H9 (cell line): Measurements from ENCODE around the gene DLGAP4. TPM values are rescaled to one million over a fixed set of nuclear protein-coding genes. Genes with fewer than 3 reads are reported as not detected.

ENCODE experiments used
- DNase-seq: peaks from one replicate; pipeline ENCODE4 v3.0.0-alpha.2; 2017
- H2AFZ ChIP-seq: one replicate; pipeline ENCODE4 v1.6.1; 2013; ENCODE audit warnings: mild to moderate bottlenecking, low read length, control low read depth, moderate library complexity
- H2AK5ac ChIP-seq: 2 replicates; pipeline ENCODE4 v1.6.1; 2013; ENCODE audit warnings: low read length, control low read depth, mixed read lengths; ENCODE audit not compliant: insufficient read length
- H2BK120ac ChIP-seq: one replicate; pipeline ENCODE4 v1.6.1; 2013; ENCODE audit warnings: low read depth, mild to moderate bottlenecking, low read length, control low read depth, inconsistent platforms; ENCODE audit not compliant: poor library complexity, severe bottlenecking
- H2BK12ac ChIP-seq: 2 replicates; pipeline ENCODE4 v1.6.1; 2013; ENCODE audit warnings: low read length, control low read depth, mixed read lengths, low read depth; ENCODE audit not compliant: insufficient read length
- H2BK15ac ChIP-seq: 2 replicates; pipeline ENCODE4 v1.6.1; 2013; ENCODE audit warnings: low read depth, low read length, control low read depth
- H2BK20ac ChIP-seq: one replicate; pipeline ENCODE4 v1.6.1; 2013; ENCODE audit warnings: low read depth, mild to moderate bottlenecking, low read length, control low read depth, inconsistent platforms; ENCODE audit not compliant: poor library complexity, severe bottlenecking
- H2BK5ac ChIP-seq: 2 replicates; pipeline ENCODE4 v1.6.1; 2013; ENCODE audit warnings: low read length, control low read depth, mixed read lengths; ENCODE audit not compliant: insufficient read length
- H3K14ac ChIP-seq: 2 replicates; pipeline ENCODE4 v1.6.1; 2013; ENCODE audit warnings: low read length, control low read depth; ENCODE audit not compliant: insufficient read depth
- H3K18ac ChIP-seq: 2 replicates; pipeline ENCODE4 v1.6.1; 2013; ENCODE audit warnings: low read depth, mild to moderate bottlenecking, mixed read lengths, low read length, control low read depth; ENCODE audit not compliant: insufficient read length
- H3K23ac ChIP-seq: 2 replicates; pipeline ENCODE4 v1.6.1; 2013; ENCODE audit warnings: low read length, control low read depth, mixed read lengths, low read depth; ENCODE audit not compliant: insufficient read length
- H3K23me2 ChIP-seq: 2 replicates; pipeline ENCODE4 v1.6.1; 2013; ENCODE audit warnings: low read depth, mild to moderate bottlenecking, mixed read lengths, low read length, control low read depth; ENCODE audit not compliant: insufficient read length, poor library complexity, severe bottlenecking
- H3K27ac ChIP-seq: 2 replicates; pipeline ENCODE4 v1.5.1; 2013; ENCODE audit warnings: low read length, control low read depth, mixed read lengths, low read depth; ENCODE audit not compliant: insufficient read length
- H3K27me3 ChIP-seq: 2 replicates; pipeline ENCODE4 v1.6.1; 2013; ENCODE audit warnings: low read length, control low read depth, inconsistent platforms; ENCODE audit not compliant: insufficient read depth
- H3K4ac ChIP-seq: 2 replicates; pipeline ENCODE4 v1.6.1; 2013; ENCODE audit warnings: low read depth, mild to moderate bottlenecking, control low read depth, inconsistent platforms, low read length, moderate library complexity
- H3K4me1 ChIP-seq: 2 replicates; pipeline ENCODE4 v1.6.1; 2013; ENCODE audit warnings: low read length, control low read depth, inconsistent platforms; ENCODE audit not compliant: insufficient read depth
- H3K4me2 ChIP-seq: 2 replicates; pipeline ENCODE4 v1.6.1; 2013; ENCODE audit warnings: low read length, control low read depth, mixed read lengths; ENCODE audit not compliant: insufficient read length, insufficient read depth
- H3K56ac ChIP-seq: 2 replicates; pipeline ENCODE4 v1.6.1; 2013; ENCODE audit warnings: low read depth, mild to moderate bottlenecking, mixed read lengths, low read length, control low read depth; ENCODE audit not compliant: insufficient read length
- H3K79me1 ChIP-seq: 2 replicates; pipeline ENCODE4 v1.6.1; 2013; ENCODE audit warnings: low read depth, mild to moderate bottlenecking, moderate library complexity, low read length, control low read depth, inconsistent platforms; ENCODE audit not compliant: insufficient read depth, poor library complexity, severe bottlenecking
- H3K79me2 ChIP-seq: 2 replicates; pipeline ENCODE4 v1.6.1; 2013; ENCODE audit warnings: low read length, control low read depth, inconsistent platforms; ENCODE audit not compliant: insufficient read depth
- H3K9ac ChIP-seq: 2 replicates; pipeline ENCODE4 v1.6.1; 2013; ENCODE audit warnings: low read length, control low read depth, mixed read lengths; ENCODE audit not compliant: insufficient read length; ENCODE audit errors: extremely low read depth
- H3K9me3 ChIP-seq: one replicate; pipeline ENCODE4 v1.6.1; 2013; ENCODE audit warnings: low read depth, low read length, inconsistent platforms; ENCODE audit not compliant: control insufficient read depth
- H3T11ph ChIP-seq: one replicate; pipeline ENCODE4 v1.6.1; 2013; ENCODE audit warnings: mild to moderate bottlenecking, low read length, control low read depth, inconsistent platforms
- H4K20me1 ChIP-seq: one replicate; pipeline ENCODE4 v1.6.1; 2013; ENCODE audit not compliant: control insufficient read depth, insufficient read length, insufficient read depth
- H4K5ac ChIP-seq: 2 replicates; pipeline ENCODE4 v1.6.1; 2013; ENCODE audit warnings: low read depth, mild to moderate bottlenecking, mixed read lengths, low read length, control low read depth; ENCODE audit not compliant: insufficient read length
- H4K8ac ChIP-seq: replicated peaks from 2 replicates; pipeline ENCODE4 v1.6.1; 2013; ENCODE audit warnings: low read length, control low read depth, mixed read lengths, low read depth; ENCODE audit not compliant: insufficient read length
- H4K91ac ChIP-seq: 2 replicates; pipeline ENCODE4 v1.6.1; 2013; ENCODE audit warnings: low read depth, mild to moderate bottlenecking, moderate library complexity, mixed read lengths, low read length, control low read depth; ENCODE audit not compliant: insufficient read length
- H3K27ac Mint-ChIP-seq, 3 experiments: 2 replicates in 2 of 3; 3 replicates in 1 of 3; pipeline ENCODE4 v1.8.0; 2020 to 2021; ENCODE audit warnings: mixed read lengths in 3 of 3, mild to moderate bottlenecking in 1 of 3, moderate library complexity in 1 of 3
- H3K27me3 Mint-ChIP-seq: 2 replicates; pipeline ENCODE4 v1.8.0; 2021; ENCODE audit warnings: low read depth, mild to moderate bottlenecking, moderate library complexity, mixed read lengths
- H3K36me3 Mint-ChIP-seq, 3 experiments: 2 replicates in 2 of 3; 3 replicates in 1 of 3; pipeline ENCODE4 v1.8.0; 2020 to 2021; ENCODE audit warnings: low read depth in 3 of 3, mixed read lengths in 3 of 3; ENCODE audit not compliant: insufficient read depth in 1 of 3
- H3K4me1 Mint-ChIP-seq, 2 experiments: 2 replicates each; pipeline ENCODE4 v1.8.0; 2020; ENCODE audit warnings: mixed read lengths in 2 of 2
- H3K4me3 Mint-ChIP-seq, 2 experiments: 2 replicates in 1 of 2; 3 replicates in 1 of 2; pipeline ENCODE4 v1.8.0; 2020 to 2021; ENCODE audit warnings: mild to moderate bottlenecking in 2 of 2, mixed read lengths in 2 of 2, moderate library complexity in 1 of 2
- H3K9me3 Mint-ChIP-seq, 2 experiments: 2 replicates in 1 of 2; 3 replicates in 1 of 2; pipeline ENCODE4 v1.8.0; 2020; ENCODE audit warnings: mild to moderate bottlenecking in 2 of 2, mixed read lengths in 2 of 2, moderate library complexity in 1 of 2
- CTCF ChIP-seq: fragments of 200-600 bp; sonication (generic); conservative IDR thresholded peaks from 3 replicates; pipeline ENCODE4 v1.8.0; 2021; ENCODE audit warnings: antibody characterized with exemption, mild to moderate bottlenecking
- WGBS: extraction: QIAGEN DNeasy Blood & Tissue Kit; methylation state at CpG from one replicate; pipeline ENCODE4 v1.1.7; 2013; ENCODE audit warnings: missing lambda C conversion rate, low lambda C conversion rate, mixed read lengths; ENCODE audit not compliant: insufficient read length; ENCODE audit errors: extremely low coverage; 5-methylcytosine and 5-hydroxymethylcytosine counted together
- total RNA-seq: library from RNA; stranded (reverse); gene quantifications from 2 replicates; pipeline ENCODE4 v1.2.1, GENCODE V29; 2021

DLGAP4 gene
- total RNA-seq, 1 experiment from 2014 or later: 48.0 TPM

GRCh38 chr20:36355469-36356171, 49.5 kb downstream of the DLGAP4 start:
- Mint-ChIP-seq H3K4me1 (peaks cover 16 to 17% of the 10 kb centered on the region in 2 experiments), H3K27ac (no peak overlapping the region), H3K36me3 (no peaks in the 10 kb centered on the region), H3K27me3 (peaks cover 3% of the 10 kb centered on the region), H3K9me3 (no peaks in the 10 kb centered on the region; a peak in 1 of 5 replicates), H3K4me3 (no peak overlapping the region)
- DNase-seq: no peak
- Histone ChIP-seq H3K9me3 (no peaks in the 10 kb centered on the region), H4K8ac (no peak overlapping the region), H2BK20ac (no peak overlapping the region), H2BK12ac (no peak overlapping the region), H3K27me3 (no peaks in the 10 kb centered on the region), H3K56ac (no peak overlapping the region), H3T11ph (no peak overlapping the region), H3K79me2 (no peaks in the 10 kb centered on the region), H3K27ac (no peak overlapping the region), H2AK5ac (no peak overlapping the region), H3K23ac (no peak overlapping the region), H3K4me1 (no peaks in the 10 kb centered on the region), H2AFZ (no peak overlapping the region), H4K91ac (no peak overlapping the region), H2BK120ac (no peak overlapping the region), H4K20me1 (no peaks in the 10 kb centered on the region), H3K4me2 (no peak overlapping the region), H3K79me1 (no peaks in the 10 kb centered on the region), H3K9ac (no peak overlapping the region), H3K23me2 (no peaks in the 10 kb centered on the region), H2BK5ac (no peak overlapping the region), H3K18ac (no peak overlapping the region), H4K5ac (no peak overlapping the region), H2BK15ac (no peak overlapping the region), H3K14ac (no peak overlapping the region), H3K4ac (no peak overlapping the region)
- no peak for TF ChIP-seq CTCF
- no CpG with 5 or more reads among the region's 5 CpGs for WGBS
